GM12878 (cell line): Measurements from ENCODE around the gene CMSS1. TPM values are rescaled to one million over a fixed set of nuclear protein-coding genes. Genes with fewer than 3 reads are reported as not detected.
A peak's percentile ranks its signal among the peaks of the same experiment; 100 is the strongest.

Experiments used
- BCL11A ChIP-seq: IDR thresholded peaks from 2 replicates; pipeline ENCODE4 v1.6.1; 2011; ENCODE audit warnings: low read depth, low read length
- CEBPB ChIP-seq, 2 experiments: fragments of 150-350 bp in 1 of 2; IDR thresholded peaks; 2 replicates each; pipeline ENCODE4 v1.6.1; 2012 to 2014; ENCODE audit warnings: low read depth in 2 of 2, low read length in 2 of 2, borderline replicate concordance in 1 of 2, inconsistent platforms in 1 of 2
- DPF2 ChIP-seq: fragments of 450-650 bp; IDR thresholded peaks from 2 replicates; pipeline ENCODE4 v1.6.1; 2017; ENCODE audit warnings: mild to moderate bottlenecking
- EP300 ChIP-seq, 2 experiments: fragments of 150-350 bp in 1 of 2; IDR thresholded peaks; 2 replicates each; pipeline ENCODE4 v1.6.1; 2011 to 2012; ENCODE audit warnings: low read depth in 2 of 2, low read length in 2 of 2, borderline replicate concordance in 1 of 2, improper control_type of control experiment in 1 of 2, inconsistent platforms in 1 of 2; ENCODE audit not compliant: control insufficient read depth in 1 of 2
- ETV6 ChIP-seq, 2 experiments: fragments of 450-650 bp in 1 of 2; IDR thresholded peaks in 1 of 2; conservative IDR thresholded peaks in 1 of 2; 2 replicates each; pipeline ENCODE4 v1.6.1; 2014; ENCODE audit warnings: antibody characterized with exemption in 1 of 2, borderline replicate concordance in 1 of 2, low read depth in 1 of 2, mild to moderate bottlenecking in 1 of 2, moderate library complexity in 1 of 2
- FOXK2 ChIP-seq: fragments of 450-650 bp; IDR thresholded peaks from 2 replicates; pipeline ENCODE4 v1.6.1; 2017; ENCODE audit warnings: mild to moderate bottlenecking, moderate library complexity
- JUNB ChIP-seq: IDR thresholded peaks from 2 replicates; pipeline ENCODE4 v1.6.1; 2016; ENCODE audit warnings: antibody characterized with exemption, mild to moderate bottlenecking
- NFYB ChIP-seq: IDR thresholded peaks from 2 replicates; pipeline ENCODE4 v1.6.1; 2011; ENCODE audit warnings: low read depth, mild to moderate bottlenecking, low read length, improper control_type of control experiment, moderate library complexity; ENCODE audit not compliant: insufficient read depth
- PAX5 ChIP-seq: IDR thresholded peaks from 2 replicates; pipeline ENCODE4 v1.6.1; 2011; ENCODE audit warnings: low read depth, low read length, borderline replicate concordance
- SREBF1 ChIP-seq: IDR thresholded peaks from 2 replicates; pipeline ENCODE4 v1.6.1; 2012; ENCODE audit warnings: mild to moderate bottlenecking, low read length
- STAT3 ChIP-seq: IDR thresholded peaks from 2 replicates; pipeline ENCODE4 v1.6.1; 2011; ENCODE audit warnings: low read depth, low read length, improper control_type of control experiment
- TCF3 ChIP-seq: IDR thresholded peaks from 2 replicates; pipeline ENCODE4 v1.6.1; 2012; ENCODE audit warnings: low read depth, mild to moderate bottlenecking, low read length, borderline replicate concordance; ENCODE audit not compliant: insufficient read depth
- polyA plus RNA-seq, 11 experiments: library from polyadenylated mRNA; depleted of rRNA in 4 of 11; unstranded in 6 of 11; stranded (reverse) in 5 of 11; fragments of >200 nt; fragmentation: Nextera tagmentation in 4 of 11; fragmentation: Illumina TruSeq in 1 of 11; extraction: Ambion mirVana in 4 of 11; extraction: Trizol in 1 of 11; gene quantifications; 1 replicate in 1 of 11; 2 replicates in 10 of 11; pipeline versions ENCODE4 v1.2.1 to v1.2.3, GENCODE V29; 2011 to 2016; ENCODE audit warnings: inconsistent platforms in 2 of 11, missing spikeins in 2 of 11, low read depth in 1 of 11
- total RNA-seq, 4 experiments: library from RNA; depleted of rRNA in 3 of 4; stranded (reverse); fragments of >200 nt in 3 of 4; fragmentation: Illumina TruSeq in 1 of 4; extraction: Trizol in 1 of 4; gene quantifications; 2 replicates each; pipeline versions ENCODE4 v1.2.1 to v1.2.3, GENCODE V29; 2013 to 2021
- TF ChIP-seq, protein P1 (sequence below): IDR thresholded peaks from 2 replicates; pipeline ENCODE4 v1.6.1; 2011; ENCODE audit warnings: mild to moderate bottlenecking, low read depth, low read length, moderate library complexity; ENCODE audit not compliant: insufficient replicate concordance

The CMSS1 gene
- total and polyA plus RNA-seq, 10 of the 15 experiments (the other 5 are each of a cell fraction or from before 2014, with no cell fraction given), result 31.0 to 118 (median 70.1) TPM

- TF ChIP-seq, protein P1, sequence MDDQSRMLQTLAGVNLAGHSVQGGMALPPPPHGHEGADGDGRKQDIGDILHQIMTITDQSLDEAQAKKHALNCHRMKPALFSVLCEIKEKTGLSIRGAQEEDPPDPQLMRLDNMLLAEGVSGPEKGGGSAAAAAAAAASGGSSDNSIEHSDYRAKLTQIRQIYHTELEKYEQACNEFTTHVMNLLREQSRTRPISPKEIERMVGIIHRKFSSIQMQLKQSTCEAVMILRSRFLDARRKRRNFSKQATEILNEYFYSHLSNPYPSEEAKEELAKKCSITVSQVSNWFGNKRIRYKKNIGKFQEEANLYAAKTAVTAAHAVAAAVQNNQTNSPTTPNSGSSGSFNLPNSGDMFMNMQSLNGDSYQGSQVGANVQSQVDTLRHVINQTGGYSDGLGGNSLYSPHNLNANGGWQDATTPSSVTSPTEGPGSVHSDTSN, result no peak
- TF ChIP-seq FOXK2 (no peak), STAT3 (no peak), CEBPB (IDR thresholded peaks at IDR 0.05; ENCODE audit: borderline replicate concordance in 1 of 2, low read depth in 2 of 2, low read length in 2 of 2) (no peak), BCL11A (0 out of 2 replicates have a peak, but pooled peaks have one; percentile 48), NFYB (no peak), TCF3 (no peak), PAX5 (0 out of 2 replicates have a peak, but pooled peaks have one; percentile 48), JUNB (no peak), ETV6 (conservative IDR thresholded peaks at IDR 0.05 in 1 of 2, IDR thresholded peaks at IDR 0.05 in 1 of 2; ENCODE audit: borderline replicate concordance in 1 of 2, low read depth in 1 of 2) (peak in 1 of 2 experiments; percentile 87; a peak in 2 of 4 replicates), SREBF1 (no peak), DPF2 (peak; percentile 70; the same call in 1 of the 2 replicates), EP300 (IDR thresholded peaks at IDR 0.05; ENCODE audit: borderline replicate concordance in 1 of 2, control insufficient read depth in 1 of 2, low read depth in 2 of 2, low read length in 2 of 2) (peak; percentile 21 to 74; a peak in 2 of 4 replicates)
These were observed 226.7 kb downstream of the CMSS1 start (continued) for GRCh38 chr3:100044369-100044768.
